Cardiac muscle cell (in vitro differentiated cells and primary cell): ENCODE results near the gene CTNND2. TPM values are rescaled to one million over a fixed set of nuclear protein-coding genes. Genes with fewer than 3 reads are reported as not detected.

ENCODE experiments used
- DNase-seq, 2 donors: peaks; one replicate each; pipeline versions ENCODE4 v3.0.0 to v3.0.0-alpha.2; 2010 to 2017; ENCODE audit warnings: low read depth in 1 of 2, low spot score in 1 of 2
- H3K27ac ChIP-seq: fragments of 200-600 bp; sonication (generic); 2 replicates; pipeline ENCODE4 v1.5.1; 2016
- H3K27me3 ChIP-seq: fragments of 200-600 bp; sonication (generic); 2 replicates; pipeline ENCODE4 v1.6.0; 2016; ENCODE audit warnings: control low read depth
- H3K36me3 ChIP-seq: fragments of 200-600 bp; sonication (generic); 2 replicates; pipeline ENCODE4 v1.5.1; 2016; ENCODE audit warnings: control low read depth
- H3K4me1 ChIP-seq: fragments of 200-600 bp; sonication (generic); 2 replicates; pipeline ENCODE4 v1.8.1; 2017; ENCODE audit warnings: low read depth, mild to moderate bottlenecking, mixed run types
- H3K4me3 ChIP-seq: fragments of 200-600 bp; sonication (generic); 2 replicates; pipeline ENCODE4 v1.5.1; 2016; ENCODE audit warnings: mild to moderate bottlenecking
- H3K9me3 ChIP-seq: fragments of 200-600 bp; sonication (generic); 2 replicates; pipeline ENCODE4 v1.5.1; 2017; ENCODE audit warnings: low read depth, mild to moderate bottlenecking, control low read depth
- polyA plus RNA-seq: library from polyadenylated mRNA; unstranded; fragments of >200 nt; fragmentation: Nextera tagmentation; extraction: Ambion mirVana; gene quantifications from 2 replicates; pipeline ENCODE4 v1.2.1, GENCODE V29; 2016
- total RNA-seq: library from RNA; depleted of rRNA; stranded (reverse); fragments of >200 nt; gene quantifications from 2 replicates; pipeline ENCODE4 v1.2.3, GENCODE V29; 2016
- TF ChIP-seq, protein P1 (sequence below): IDR thresholded peaks from 2 replicates; pipeline ENCODE4 v1.5.1; 2012; ENCODE audit warnings: low read depth, mild to moderate bottlenecking, low read length

Gene CTNND2
- total and polyA plus RNA-seq, 2 experiments from 2014 or later: 11.0 to 12.7 TPM

DNA sequence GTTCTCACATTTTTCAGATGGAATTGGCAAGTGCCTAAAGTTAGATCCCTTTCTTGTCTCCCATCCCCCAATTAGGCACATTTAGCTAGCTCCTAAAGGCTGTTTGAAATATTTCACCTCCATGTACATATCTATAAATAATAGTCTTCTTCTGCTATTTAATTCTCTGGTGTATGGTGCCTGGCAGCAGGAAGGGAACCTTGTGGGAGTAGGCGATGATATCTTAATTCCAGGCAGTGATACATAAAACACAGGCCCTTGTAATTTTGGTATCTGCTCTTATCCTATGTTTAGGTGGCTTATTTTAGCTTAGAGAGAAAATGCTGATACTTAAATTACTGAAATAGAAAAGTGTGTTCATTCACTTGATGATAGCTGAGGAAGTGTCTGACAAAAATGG lies 880.3 kb downstream of the CTNND2 start:
- Histone ChIP-seq H3K27me3 (no peaks in the 10 kb centered on the region), H3K4me3 (no peak overlapping the region), H3K4me1 (peaks cover 17% of the 10 kb centered on the region), H3K36me3 (no peaks in the 10 kb centered on the region), H3K27ac (peak overlapping the region; percentile 65), H3K9me3 (no peaks in the 10 kb centered on the region)
- TF ChIP-seq, protein P1, sequence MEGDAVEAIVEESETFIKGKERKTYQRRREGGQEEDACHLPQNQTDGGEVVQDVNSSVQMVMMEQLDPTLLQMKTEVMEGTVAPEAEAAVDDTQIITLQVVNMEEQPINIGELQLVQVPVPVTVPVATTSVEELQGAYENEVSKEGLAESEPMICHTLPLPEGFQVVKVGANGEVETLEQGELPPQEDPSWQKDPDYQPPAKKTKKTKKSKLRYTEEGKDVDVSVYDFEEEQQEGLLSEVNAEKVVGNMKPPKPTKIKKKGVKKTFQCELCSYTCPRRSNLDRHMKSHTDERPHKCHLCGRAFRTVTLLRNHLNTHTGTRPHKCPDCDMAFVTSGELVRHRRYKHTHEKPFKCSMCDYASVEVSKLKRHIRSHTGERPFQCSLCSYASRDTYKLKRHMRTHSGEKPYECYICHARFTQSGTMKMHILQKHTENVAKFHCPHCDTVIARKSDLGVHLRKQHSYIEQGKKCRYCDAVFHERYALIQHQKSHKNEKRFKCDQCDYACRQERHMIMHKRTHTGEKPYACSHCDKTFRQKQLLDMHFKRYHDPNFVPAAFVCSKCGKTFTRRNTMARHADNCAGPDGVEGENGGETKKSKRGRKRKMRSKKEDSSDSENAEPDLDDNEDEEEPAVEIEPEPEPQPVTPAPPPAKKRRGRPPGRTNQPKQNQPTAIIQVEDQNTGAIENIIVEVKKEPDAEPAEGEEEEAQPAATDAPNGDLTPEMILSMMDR: no peak
- peak in 1 of 2 donors; percentile 7 for DNase-seq

DNA sequence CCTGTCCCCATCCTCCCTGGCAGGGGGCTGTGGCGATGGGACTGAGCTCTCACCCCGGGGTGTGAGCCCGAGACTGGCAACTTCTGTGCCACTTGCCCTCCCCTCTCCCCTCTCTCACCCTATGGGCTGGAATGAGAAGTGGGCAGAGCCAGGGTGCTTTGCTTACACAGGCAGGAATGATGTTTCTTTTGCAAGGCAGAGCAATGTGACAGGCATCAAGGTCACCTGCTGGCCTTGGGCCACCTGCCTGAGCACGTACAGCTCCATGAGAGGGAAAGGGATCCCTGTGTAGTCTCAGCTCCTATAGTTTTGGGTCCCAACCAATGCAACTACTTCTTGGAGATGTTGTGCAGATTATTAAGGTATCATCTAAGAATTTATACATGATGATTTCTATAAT lies 890.5 kb downstream of the CTNND2 start:
- no peak overlapping the region for H3K4me3 ChIP-seq
- TF ChIP-seq, protein P1: no peak
- H3K4me1 ChIP-seq: peaks cover 26% of the 10 kb centered on the region
- H3K9me3 ChIP-seq: no peaks in the 10 kb centered on the region
- H3K27ac ChIP-seq: no peak overlapping the region
- no peaks in the 10 kb centered on the region for H3K27me3 ChIP-seq
- DNase-seq: no peak
- no peaks in the 10 kb centered on the region for H3K36me3 ChIP-seq

DNA sequence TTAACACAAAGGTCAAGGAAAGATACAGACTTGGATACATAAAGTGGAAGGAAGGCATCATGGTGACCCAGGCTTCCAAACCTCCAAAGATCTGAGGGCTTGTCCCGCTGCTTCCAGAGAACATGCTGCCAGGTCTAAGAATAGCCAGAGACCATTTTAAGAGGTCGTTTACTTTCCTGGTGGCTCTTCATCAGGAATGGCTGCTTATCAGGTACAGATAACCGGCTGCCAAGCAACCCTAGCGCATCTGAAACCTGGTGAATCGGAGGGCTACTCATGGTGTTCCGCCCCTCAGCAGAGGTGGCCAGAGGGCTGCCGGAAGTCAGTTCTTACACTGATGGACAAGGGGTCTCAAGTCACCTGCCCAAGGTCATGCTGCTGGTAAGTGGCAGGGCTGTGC lies 892.0 kb downstream of the CTNND2 start:
- Histone ChIP-seq H3K27ac (peak overlapping the region; percentile 67), H3K27me3 (no peaks in the 10 kb centered on the region), H3K4me1 (peaks cover 26% of the 10 kb centered on the region), H3K9me3 (no peaks in the 10 kb centered on the region), H3K4me3 (no peak overlapping the region), H3K36me3 (no peaks in the 10 kb centered on the region)
- TF ChIP-seq, protein P1: no peak
- peak in 1 of 2 donors; percentile 41 for DNase-seq

DNA sequence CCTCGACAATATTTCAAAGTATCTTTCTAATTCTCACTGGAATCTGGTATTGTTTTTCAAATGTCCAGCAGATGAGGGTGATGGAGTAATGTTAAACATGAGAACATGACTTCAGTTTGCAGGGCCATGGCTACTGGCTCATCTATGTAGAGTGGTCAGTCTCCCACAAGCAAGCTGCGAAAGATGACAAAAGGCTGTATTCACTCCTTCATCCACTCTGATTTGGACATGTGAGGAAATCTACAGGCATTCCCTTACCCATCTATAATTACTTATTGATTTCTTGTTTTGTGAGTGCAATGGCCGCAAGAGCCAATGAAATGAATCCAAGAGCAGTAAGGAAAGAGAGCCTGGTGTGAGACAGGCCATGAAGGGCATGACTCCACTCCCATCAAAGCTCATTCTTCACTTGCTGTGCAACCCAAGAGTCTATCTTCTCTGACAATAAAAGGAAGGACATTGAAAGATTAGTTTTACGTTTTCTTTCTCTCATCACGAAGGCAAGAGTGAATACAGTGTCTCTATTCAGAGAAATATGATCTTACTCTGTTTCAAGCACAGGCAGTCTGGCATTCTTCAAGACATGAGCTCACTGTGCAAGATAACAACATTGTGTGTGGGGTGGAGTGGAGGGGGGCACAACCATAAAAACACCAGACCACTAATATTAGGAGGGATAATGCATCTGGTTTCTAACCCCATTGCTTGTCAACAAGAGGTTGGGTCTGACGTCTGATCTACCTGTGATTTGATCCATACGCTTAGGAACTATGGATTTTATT lies 893.6 kb downstream of the CTNND2 start:
- DNase-seq: no peak
- Histone ChIP-seq H3K27me3 (no peaks in the 10 kb centered on the region), H3K4me3 (no peak overlapping the region), H3K27ac (peak overlapping the region; percentile 67), H3K36me3 (no peaks in the 10 kb centered on the region), H3K9me3 (no peaks in the 10 kb centered on the region), H3K4me1 (peaks cover 26% of the 10 kb centered on the region)
- TF ChIP-seq, protein P1: no peak

DNA sequence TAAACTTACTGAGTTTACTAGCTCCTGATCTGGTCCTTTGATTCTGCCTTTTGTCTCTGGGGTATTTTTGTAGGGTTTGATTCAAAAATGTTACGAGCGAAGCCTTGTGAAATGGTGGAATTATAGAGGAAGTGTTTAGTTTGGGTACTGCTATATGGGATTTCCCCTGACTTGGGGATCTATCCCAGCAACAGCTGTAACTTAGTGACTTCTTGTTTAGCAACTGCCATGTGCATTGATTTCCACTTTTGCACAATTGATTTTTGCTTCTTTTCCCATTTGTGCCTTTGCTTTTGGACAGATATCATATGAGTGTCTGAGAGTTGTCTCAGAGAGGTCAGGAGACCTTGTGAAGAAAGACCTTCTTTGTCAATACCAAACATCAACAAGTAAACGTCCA lies 894.7 kb downstream of the CTNND2 start:
- TF ChIP-seq, protein P1: no peak
- Histone ChIP-seq H3K4me3 (no peak overlapping the region), H3K27me3 (no peaks in the 10 kb centered on the region), H3K36me3 (no peaks in the 10 kb centered on the region), H3K27ac (no peak overlapping the region), H3K9me3 (no peaks in the 10 kb centered on the region), H3K4me1 (peaks cover 26% of the 10 kb centered on the region)
- no peak for DNase-seq
